Measurements from ENCODE around the gene NCAPD3.

Gene NCAPD3

GRCh38 chr11:134164490-134165370 lies 59.0 kb downstream of the NCAPD3 start:
- DNase-seq (ENCODE audit: low read depth in 2 of 2) = no peak

DNA sequence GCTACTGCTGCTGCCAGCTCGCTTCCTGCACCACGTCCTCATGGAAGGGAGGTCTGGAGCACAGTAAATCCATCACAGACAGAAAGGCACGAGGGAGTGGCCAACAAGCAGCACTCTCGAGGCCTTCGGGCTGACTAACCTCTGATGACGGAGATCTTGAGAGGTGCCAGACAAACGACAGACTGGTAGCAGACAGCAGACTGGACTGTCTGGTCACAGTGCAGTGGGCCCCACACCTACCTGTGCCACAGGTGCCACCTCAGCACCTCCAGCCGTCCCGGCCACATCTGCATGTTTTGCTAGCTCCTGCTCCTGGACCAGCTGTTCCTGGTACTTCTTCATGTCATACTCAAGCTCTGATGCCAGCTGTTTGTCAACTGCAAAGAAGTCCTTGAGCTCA lies 64.1 kb downstream of the NCAPD3 start:
- no peak for DNase-seq (ENCODE audit: low read depth in 2 of 2)

DNA sequence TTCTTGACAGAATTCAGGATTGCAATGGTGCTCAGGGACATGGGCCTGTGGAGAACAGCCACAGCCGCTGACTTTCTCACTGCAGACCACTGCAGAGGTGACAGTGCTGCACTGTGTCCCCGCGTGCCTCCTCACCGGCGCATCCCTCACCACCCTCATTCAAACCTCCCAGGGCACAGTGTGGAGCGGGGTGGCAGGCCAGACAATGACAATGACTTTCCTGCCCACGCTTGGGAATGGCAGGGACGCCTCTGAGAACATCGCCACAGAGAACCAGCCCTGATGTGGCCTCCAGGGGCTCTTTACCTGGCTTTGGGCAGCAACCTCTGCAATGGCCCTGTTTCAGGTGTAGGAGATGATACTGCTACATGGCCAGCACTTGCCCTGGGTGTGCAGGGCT lies 65.7 kb downstream of the NCAPD3 start:
- DNase-seq (ENCODE audit: low read depth in 2 of 2) = no peak

DNA sequence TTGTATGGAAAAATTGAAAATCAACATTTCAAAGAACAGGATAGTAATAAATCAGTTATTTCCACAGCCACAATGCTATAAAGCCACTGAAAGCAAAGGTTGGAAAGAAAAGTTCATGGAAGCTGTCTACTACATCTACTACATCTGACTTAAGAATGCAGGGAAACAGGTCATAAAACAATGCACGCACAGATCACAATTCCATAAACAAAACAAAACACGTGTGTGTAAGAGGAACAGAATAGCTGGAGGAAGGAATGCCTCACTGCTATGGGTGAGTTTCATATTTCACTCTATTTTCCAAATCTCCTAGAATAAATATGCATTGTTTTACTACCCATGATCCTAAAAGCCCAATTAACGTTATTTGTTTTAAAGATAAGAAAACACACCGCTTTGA lies 66.3 kb downstream of the NCAPD3 start:
- no peak for DNase-seq (ENCODE audit: low read depth in 2 of 2)

DNA sequence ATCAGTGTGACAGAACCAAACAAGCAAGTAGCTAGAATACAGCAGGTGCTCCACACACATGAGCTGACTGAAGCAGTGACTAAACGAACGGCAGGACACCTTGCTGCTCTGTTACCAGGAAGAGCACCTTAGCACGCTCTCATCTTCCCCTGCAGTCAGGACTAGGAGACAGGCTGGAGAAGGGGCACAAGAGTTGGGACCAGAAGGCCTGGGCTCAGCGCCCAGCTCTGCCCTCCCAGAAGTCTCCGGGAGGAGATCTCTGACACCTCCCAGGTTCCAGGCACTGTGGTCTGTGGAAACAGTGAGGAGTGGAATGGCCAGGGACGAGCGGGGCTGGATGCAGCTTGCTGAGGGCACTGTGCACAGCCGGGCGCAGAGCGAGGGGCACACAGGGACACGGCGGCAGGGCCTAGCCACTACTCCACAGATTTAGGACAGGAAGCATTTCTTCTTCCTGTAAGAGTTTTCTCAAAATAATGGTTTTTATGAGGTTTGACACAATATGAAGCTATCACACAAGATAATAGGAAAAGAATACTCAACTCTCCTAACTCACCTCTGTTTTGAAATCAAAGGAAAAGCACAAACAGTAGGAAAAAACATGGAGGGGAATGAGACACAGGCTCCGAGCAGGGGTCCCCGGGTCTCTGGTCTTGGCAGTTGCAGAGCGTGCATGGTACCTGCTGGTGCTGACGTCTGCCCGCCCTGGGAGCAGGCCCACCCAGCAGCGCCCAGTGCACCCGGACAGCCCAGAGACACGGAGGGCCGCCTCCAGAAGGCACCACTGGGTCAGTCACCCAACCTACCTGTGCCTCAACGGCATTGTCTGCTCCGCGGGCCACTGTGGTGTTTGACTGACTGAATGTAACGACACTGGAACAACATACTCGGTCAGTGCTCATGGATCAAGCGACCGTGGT lies 67.6 kb downstream of the NCAPD3 start:
- DNase-seq (ENCODE audit: low read depth in 2 of 2) = no peak

DNA sequence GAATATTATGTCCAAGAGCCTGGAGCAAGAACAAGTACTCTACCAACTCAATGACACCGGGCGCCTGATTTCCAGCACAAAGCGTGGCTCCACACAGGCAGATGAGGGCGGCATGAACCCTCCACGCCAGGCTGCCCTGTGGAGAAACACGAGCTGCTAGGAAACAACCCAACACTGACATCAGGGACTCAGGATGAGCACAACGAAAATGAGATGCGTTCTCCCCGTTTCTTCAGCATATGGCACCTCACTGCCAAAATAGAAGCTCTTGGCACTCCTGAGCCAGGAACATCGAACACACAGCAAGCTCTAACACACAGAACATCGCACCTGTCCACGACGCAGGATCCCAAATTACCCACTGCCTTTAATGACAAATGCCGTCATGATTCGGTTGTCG lies 68.3 kb downstream of the NCAPD3 start:
- DNase-seq (ENCODE audit: low read depth in 2 of 2) = no peak

DNA sequence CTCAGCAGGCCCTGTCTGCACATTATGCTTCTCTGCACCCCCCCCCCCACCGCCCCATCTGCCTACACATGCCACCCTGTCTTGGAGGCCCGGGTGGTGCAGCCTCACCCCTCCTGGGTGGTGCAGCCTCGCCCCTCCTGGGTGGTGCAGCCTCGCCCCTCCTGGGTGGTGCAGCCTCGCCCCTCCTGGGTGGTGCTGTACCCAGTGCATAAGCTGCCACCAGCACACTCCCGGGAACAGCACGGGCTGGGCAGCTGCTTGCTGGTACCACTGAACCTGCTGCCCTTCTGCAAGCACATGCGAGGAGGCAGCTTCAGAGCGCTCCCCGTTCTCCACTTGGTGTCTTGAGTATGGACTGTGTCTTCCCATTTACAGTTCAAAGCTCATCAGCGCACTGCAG lies 69.3 kb downstream of the NCAPD3 start:
- no peak for DNase-seq (ENCODE audit: low read depth in 2 of 2)

DNA sequence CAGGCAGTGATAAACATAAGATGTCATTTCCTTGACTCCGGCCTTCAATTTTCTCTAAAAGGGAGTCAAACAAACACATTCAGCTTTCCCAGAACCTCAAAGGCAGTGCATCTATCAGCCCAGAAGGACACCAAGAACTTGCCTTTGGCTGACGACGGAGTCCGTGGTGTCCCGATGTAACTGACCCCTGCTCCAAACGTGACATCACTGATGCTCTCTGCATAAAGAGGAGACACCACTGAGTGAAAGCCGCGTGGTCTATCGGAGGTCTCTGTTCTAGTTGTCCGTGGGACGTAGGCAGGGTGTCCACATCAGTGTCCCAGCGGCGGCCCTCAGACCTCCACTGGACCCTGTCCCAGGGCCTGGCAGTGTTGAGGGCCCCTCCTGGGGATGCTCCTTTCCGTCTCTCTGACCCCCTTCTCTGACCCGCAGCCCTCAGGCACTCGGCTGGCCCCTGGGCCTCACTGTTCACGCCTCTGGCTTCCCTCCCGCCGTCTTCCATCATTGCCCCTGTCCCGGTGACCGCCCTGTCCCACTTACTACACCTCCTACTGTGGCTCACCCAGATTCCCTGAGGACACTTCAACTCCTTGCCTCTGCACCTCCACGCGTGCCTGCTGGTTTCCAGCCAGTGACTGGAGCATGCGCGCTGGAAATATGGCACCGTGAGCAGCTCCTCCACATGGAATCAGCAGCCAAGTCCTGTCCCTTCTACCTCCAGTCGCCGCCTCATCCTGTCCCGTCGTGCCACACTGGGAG lies 70.4 kb downstream of the NCAPD3 start:
- no peak for DNase-seq (ENCODE audit: low read depth in 2 of 2)

DNA sequence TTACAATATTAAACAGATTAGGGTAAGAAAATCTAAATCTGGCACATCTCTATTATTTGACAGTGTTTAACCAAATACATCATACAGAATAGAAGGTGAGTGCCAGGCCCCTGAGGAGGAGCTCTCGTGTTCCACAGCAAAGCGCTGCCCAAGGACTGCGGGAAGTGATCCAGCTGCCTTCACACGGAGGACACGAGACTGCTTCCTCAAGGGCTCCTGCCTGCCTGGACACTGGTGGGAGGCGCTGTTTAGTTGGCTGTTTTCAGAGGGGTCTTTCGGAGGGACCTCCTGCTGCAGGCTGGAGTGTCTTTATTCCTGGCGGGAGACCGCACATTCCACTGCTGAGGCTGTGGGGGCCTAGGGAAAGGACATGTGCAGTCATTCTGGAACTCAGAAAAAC lies 71.1 kb downstream of the NCAPD3 start:
- no peak for DNase-seq (ENCODE audit: low read depth in 2 of 2)

DNA sequence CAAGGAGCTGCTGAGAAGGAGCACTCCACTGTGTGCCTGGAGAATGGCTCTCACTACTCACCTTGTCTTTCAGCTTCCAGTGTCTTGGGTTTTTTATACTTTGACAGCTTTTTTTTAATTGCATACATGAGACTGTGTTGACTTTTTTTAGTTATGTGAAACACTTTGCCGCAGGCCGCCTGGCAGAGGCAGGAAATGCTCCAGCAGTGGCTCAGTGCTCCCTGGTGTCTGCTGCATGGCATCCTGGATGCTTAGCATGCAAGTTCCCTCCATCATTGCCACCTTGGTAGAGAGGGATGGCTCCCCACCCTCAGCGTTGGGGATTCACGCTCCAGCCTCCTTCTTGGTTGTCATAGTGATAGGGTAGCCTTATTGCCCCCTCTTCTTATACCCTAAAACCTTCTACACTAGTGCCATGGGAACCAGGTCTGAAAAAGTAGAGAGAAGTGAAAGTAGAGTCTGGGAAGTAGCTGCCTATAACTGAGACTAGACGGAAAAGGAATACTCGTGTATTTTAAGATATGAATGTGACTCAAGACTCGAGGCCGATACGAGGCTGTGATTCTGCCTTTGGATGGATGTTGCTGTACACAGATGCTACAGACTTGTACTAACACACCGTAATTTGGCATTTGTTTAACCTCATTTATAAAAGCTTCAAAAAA lies 72.6 kb downstream of the NCAPD3 start:
- DNase-seq (ENCODE audit: low read depth in 2 of 2) = no peak

DNA sequence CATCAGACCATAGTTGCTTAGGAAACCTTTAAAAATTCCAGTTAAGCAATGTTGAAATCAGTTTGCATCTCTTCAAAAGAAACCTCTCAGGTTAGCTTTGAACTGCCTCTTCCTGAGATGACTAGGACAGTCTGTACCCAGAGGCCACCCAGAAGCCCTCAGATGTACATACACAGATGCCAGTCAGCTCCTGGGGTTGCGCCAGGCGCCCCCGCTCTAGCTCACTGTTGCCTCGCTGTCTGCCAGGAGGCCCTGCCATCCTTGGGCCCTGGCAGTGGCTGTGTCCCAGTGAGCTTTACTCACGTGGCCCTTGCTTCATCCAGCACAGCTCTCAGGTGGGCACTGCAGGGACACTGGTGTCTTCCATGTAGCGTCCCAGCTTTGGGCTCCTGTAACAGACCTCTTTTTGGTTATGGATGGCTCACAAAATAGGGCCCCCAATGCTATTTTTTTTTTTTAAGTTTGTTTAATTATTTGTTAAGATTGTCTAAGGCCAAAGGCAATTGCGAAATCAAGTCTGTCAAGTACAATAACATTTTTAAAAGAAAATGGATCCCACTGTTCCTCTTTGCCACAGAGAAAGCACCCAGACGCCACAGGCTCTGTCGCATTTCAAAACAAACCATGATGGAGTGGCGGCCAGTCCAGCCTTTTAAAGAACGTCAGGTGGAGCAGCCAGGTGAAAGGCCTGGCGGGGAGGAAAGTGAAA lies 73.4 kb downstream of the NCAPD3 start:
- DNase-seq (ENCODE audit: low read depth in 2 of 2) = peak; percentile 5 to 9

- DNase-seq (ENCODE audit: low read depth in 2 of 2) = no peak
These were observed 74.4 kb downstream of the NCAPD3 start for GRCh38 chr11:134149371-134149770.

DNA sequence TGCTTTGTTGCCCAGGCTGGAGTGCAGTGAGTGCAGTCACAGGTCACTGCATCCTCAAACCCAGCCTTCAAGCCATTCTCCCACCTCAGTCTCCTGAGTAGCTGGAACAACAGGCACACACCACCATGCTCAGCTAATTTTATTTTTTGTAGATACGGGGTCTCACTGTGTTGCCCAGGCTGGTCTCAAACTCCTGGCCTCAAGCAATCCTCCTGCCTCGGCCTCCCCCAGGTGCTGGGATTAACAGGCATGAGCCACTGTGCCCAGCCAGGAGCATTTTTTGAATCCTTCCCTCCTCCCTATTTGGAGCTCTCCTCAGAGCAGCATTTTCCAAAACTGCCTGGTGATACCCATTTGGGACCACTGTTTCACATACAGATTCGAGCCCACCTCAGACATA lies 77.2 kb downstream of the NCAPD3 start:
- DNase-seq (ENCODE audit: low read depth in 2 of 2) = no peak

GRCh38 chr11:134145715-134146114 lies 78.1 kb downstream of the NCAPD3 start:
- DNase-seq (ENCODE audit: low read depth in 2 of 2) = no peak

DNA sequence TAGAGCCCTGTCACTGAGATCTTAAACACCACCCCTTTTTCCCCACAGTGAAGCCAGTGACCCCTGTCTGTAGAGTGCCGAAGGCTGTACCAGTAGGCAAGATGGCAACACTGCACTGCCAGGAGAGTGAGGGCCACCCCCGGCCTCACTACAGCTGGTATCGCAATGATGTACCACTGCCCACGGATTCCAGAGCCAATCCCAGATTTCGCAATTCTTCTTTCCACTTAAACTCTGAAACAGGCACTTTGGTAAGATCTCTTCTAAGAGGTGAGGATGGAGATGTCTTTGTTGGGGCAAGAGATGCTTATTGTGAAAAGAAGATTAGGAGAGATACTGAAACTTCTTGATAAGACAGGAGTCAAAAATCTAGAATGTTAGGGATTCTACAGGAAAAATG lies 79.0 kb downstream of the NCAPD3 start:
- no peak for DNase-seq (ENCODE audit: low read depth in 2 of 2)

DNA sequence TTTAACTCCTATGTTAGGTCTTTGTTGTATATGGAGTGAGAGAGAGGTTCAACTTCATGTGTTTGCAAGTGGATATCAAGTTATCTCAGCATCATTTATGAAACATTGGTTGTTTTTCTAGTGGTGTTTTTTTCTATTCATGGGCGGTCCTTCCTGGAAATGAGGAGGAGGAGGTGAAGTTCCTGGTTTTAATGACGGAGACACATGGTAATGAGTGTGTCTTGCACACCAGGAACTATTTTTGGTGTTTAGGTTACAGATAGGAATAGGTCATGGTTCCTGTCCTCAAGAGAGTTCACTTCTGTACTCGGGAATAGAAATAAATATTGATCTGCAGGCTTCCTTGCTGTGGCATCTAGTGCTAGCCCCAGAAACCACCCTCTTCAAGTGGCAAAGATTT lies 80.0 kb downstream of the NCAPD3 start:
- no peak for DNase-seq (ENCODE audit: low read depth in 2 of 2)

GRCh38 chr11:134142536-134142935 lies 81.2 kb downstream of the NCAPD3 start:
- no peak for DNase-seq (ENCODE audit: low read depth in 2 of 2)

- no peak for DNase-seq (ENCODE audit: low read depth in 2 of 2)
These were observed 82.7 kb downstream of the NCAPD3 start for GRCh38 chr11:134140961-134141490.

DNA sequence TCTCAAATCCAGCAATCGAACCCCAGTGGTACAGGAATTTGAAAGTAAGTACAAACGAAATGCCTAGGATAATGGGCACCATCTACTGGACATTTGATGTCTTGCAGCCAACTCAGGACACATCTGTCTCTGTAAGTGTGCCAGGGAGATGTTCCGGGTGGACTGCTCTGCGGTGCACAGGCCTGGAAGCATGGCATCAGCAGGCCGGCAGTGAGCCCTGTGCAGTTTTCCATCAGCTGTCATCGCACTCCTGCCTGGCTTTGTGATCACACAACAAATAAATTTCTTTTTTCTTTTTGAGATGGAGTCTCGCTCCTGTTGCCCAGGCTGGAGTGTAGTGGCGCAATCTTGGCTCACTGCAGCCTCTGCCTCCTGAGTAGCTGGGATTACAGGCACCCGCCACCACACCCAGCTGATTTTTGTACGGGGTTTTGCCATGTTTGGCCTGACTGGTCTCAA lies 83.9 kb downstream of the NCAPD3 start:
- peak; percentile 15 to 41 for DNase-seq (ENCODE audit: low read depth in 2 of 2)

DNA sequence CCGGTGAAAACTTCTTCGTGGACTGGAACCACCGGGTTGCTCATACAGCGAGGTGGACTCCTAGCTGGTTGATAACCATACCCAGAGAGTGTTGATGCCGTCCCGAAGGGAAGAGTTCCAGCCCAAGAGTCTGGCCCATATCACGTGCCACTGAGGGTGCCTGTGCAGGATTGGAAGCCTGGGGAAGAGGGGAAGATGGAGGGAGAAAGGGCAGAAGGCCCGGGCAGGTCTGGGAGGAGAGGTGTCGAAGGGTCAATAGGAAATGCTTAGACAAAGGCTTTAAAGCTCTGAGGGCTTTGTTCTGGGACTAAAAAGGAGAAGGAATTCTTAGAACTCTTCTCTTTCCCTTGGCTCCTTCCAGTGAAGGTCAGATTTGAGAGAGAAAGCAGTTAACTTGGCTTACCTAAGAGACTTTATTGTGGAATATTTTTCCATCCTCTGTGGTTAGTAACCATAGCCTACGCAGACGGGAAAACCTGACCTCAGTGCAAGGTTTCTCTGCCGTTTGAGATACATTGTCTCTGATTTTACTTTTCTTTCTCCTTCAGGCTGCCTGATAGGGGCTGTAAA lies 84.4 kb downstream of the NCAPD3 start:
- no peak for DNase-seq (ENCODE audit: low read depth in 2 of 2)

All from stimulated activated CD4-positive, alpha-beta T cell treated with anti-CD3 and anti-CD28 coated beads, Interleukin-15, amount 100 ng/mL, for 48 hours (primary cell).